Gastroesophageal sphincter (tissue), 4 donors: ENCODE data around the gene KLK8. TPM values are rescaled to one million over a fixed set of nuclear protein-coding genes. Genes with fewer than 3 reads are reported as not detected.

ENCODE experiments used
- ATAC-seq: fragments of 150-250 bp; one replicate; pipeline ENCODE4 v1.9.1; 2016; ENCODE audit warnings: mild to moderate bottlenecking, moderate library complexity
- H3K27ac ChIP-seq, 4 donors: fragments of 200-600 bp; sonication (generic) in 3 of 4; 1 replicate in 3 of 4; 2 replicates in 1 of 4; pipeline ENCODE4 v1.5.1; 2016 to 2019
- H3K27me3 ChIP-seq: fragments of 200-600 bp; sonication (generic); one replicate; pipeline ENCODE4 v1.5.1; 2019
- H3K36me3 ChIP-seq, 2 donors: fragments of 200-600 bp; sonication (generic); one replicate each; pipeline ENCODE4 v1.5.1; 2019; ENCODE audit warnings: control low read depth in 1 of 2
- H3K4me1 ChIP-seq, 3 donors: fragments of 200-600 bp; sonication (generic); 1 replicate in 2 of 3; 2 replicates in 1 of 3; pipeline ENCODE4 v1.5.1; 2016 to 2019; ENCODE audit warnings: control low read depth in 2 of 3
- H3K4me3 ChIP-seq, 2 donors: fragments of 200-600 bp; sonication (generic); one replicate each; pipeline ENCODE4 v1.5.1; 2019; ENCODE audit warnings: mild to moderate bottlenecking in 1 of 2, moderate library complexity in 1 of 2
- H3K9me3 ChIP-seq, 3 donors: fragments of 200-600 bp; sonication (generic); one replicate each; pipeline ENCODE4 v1.5.1; 2017 to 2019; ENCODE audit warnings: control low read depth in 2 of 3
- EP300 ChIP-seq: sonication (generic); formaldehyde crosslinking; IDR thresholded peaks from one replicate; pipeline ENCODE4 v1.6.1; 2017; ENCODE audit warnings: antibody characterized with exemption, mild to moderate bottlenecking
- POLR2A ChIP-seq, 2 donors: fragments of 450-650 bp; IDR thresholded peaks; one replicate each; pipeline ENCODE4 v1.6.1; 2017; ENCODE audit warnings: antibody characterized with exemption in 2 of 2, mild to moderate bottlenecking in 2 of 2, moderate library complexity in 1 of 2
- POLR2AphosphoS5 ChIP-seq: sonication (generic); formaldehyde crosslinking; IDR thresholded peaks from one replicate; pipeline ENCODE4 v1.6.1; 2017; ENCODE audit warnings: antibody characterized with exemption
- WGBS, 2 donors: methylation state at CpG; one replicate each; pipeline ENCODE4 v1.1.5; 2018; ENCODE audit warnings: low coverage in 1 of 2; 5-methylcytosine and 5-hydroxymethylcytosine counted together
- total RNA-seq, 4 donors: library from RNA; depleted of rRNA; stranded (reverse); fragments of >200 nt; gene quantifications; one replicate each; pipeline ENCODE4 v1.1.0, GENCODE V29; 2016
- TF ChIP-seq, protein P1 (sequence below), 4 experiments: fragments of 200-600 bp in 2 of 4; fragments of 450-650 bp in 2 of 4; sonication (generic) in 1 of 4; IDR thresholded peaks; one replicate each; pipeline ENCODE4 v1.5.1; 2017 to 2019; ENCODE audit warnings: antibody characterized with exemption in 4 of 4, mild to moderate bottlenecking in 2 of 4, moderate library complexity in 2 of 4

KLK8 gene
- total RNA-seq, 4 donors from 2014 or later, result 2.3 to 4.6 TPM; not detected in 2

DNA sequence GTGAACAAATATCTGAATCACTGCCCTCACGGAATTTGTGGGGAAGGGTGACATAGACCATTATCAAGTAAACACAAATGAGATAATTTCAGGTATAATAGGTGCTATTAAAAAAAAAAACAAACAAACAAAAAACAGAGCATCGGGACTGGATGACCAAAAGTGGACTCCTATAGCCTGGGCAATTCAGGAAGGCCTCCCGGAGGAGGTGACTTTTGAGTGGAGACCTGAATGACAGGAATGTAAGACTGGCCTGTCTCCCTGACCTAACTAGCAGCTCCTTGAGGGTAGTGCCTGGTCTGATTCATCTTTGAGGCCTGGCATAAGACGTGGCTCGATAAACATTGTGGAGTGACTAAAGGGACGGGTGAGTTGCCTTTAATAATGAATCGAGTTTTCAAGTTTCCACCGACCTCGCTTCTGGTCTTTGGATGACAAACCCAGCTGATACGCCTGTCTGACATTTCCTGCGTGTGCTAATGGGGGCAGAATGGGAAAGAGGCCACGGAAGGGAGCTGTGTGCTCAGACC, 11.3 kb upstream of the KLK8 start:
- Histone ChIP-seq H3K36me3 (no peaks in the 10 kb centered on the region), H3K9me3 (no peaks in the 10 kb centered on the region), H3K27me3 (peaks cover 95% of the 10 kb centered on the region), H3K4me1 (peaks cover 0 to 12% (median 3%) of the 10 kb centered on the region in 3 donors), H3K4me3 (no peak overlapping the region), H3K27ac (no peak overlapping the region)
- 77 to 79% methylated on average over 10 of the region's 12 CpGs for WGBS, 2 donors
- ATAC-seq, result no peak
- TF ChIP-seq POLR2A (IDR thresholded peaks at IDR 0.05) (no peak), POLR2AphosphoS5 (no peak), EP300 (no peak)
- TF ChIP-seq, protein P1, sequence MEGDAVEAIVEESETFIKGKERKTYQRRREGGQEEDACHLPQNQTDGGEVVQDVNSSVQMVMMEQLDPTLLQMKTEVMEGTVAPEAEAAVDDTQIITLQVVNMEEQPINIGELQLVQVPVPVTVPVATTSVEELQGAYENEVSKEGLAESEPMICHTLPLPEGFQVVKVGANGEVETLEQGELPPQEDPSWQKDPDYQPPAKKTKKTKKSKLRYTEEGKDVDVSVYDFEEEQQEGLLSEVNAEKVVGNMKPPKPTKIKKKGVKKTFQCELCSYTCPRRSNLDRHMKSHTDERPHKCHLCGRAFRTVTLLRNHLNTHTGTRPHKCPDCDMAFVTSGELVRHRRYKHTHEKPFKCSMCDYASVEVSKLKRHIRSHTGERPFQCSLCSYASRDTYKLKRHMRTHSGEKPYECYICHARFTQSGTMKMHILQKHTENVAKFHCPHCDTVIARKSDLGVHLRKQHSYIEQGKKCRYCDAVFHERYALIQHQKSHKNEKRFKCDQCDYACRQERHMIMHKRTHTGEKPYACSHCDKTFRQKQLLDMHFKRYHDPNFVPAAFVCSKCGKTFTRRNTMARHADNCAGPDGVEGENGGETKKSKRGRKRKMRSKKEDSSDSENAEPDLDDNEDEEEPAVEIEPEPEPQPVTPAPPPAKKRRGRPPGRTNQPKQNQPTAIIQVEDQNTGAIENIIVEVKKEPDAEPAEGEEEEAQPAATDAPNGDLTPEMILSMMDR (IDR thresholded peaks at IDR 0.05), result no peak

DNA sequence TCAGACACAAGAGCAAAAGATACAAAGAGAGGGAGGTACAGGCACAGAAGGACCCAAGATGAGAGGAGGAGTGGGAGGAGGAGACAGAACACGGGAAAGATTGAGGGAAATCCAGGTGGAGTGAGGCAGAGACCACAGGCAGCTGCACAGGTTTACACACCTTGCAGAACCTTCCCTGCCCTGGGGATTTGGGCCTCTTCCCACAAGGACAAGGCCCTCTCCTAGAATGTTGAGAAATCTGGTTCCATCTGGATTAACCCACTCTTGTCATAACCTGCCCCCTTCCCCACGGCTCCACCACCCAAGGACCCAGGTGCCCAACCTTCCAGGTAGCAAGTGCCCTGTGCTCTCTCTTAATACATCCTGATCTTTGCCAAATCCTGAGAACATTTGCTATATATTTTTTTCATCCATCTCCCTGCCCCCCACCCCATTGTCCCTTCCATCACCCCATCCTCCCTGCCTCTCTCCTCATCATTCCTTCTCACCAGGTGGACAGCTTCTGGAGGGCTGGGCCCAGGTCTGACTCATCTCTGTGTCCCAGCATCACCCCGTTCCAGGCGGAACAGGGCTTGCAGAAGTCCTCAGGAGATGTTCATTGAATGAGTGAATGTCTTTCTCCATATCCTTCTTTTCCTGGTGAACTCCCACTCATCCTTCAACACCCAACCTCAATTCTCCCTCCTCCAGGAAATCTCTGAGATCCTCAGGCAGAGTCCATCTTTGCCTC, 8.8 kb upstream of the KLK8 start:
- ATAC-seq, result no peak
- Histone ChIP-seq H3K4me1 (no peaks in the 10 kb centered on the region), H3K36me3 (no peaks in the 10 kb centered on the region), H3K4me3 (no peak overlapping the region), H3K27ac (no peak overlapping the region), H3K27me3 (peaks cover 91% of the 10 kb centered on the region), H3K9me3 (no peaks in the 10 kb centered on the region)
- WGBS, 2 donors, result 70 to 73% methylated on average over 3 to 4 of the region's 4 CpGs
- no peak for TF ChIP-seq POLR2AphosphoS5
- TF ChIP-seq POLR2A (IDR thresholded peaks at IDR 0.05), result no peak
- TF ChIP-seq, protein P1 (IDR thresholded peaks at IDR 0.05), result no peak
- no peak for TF ChIP-seq EP300

DNA sequence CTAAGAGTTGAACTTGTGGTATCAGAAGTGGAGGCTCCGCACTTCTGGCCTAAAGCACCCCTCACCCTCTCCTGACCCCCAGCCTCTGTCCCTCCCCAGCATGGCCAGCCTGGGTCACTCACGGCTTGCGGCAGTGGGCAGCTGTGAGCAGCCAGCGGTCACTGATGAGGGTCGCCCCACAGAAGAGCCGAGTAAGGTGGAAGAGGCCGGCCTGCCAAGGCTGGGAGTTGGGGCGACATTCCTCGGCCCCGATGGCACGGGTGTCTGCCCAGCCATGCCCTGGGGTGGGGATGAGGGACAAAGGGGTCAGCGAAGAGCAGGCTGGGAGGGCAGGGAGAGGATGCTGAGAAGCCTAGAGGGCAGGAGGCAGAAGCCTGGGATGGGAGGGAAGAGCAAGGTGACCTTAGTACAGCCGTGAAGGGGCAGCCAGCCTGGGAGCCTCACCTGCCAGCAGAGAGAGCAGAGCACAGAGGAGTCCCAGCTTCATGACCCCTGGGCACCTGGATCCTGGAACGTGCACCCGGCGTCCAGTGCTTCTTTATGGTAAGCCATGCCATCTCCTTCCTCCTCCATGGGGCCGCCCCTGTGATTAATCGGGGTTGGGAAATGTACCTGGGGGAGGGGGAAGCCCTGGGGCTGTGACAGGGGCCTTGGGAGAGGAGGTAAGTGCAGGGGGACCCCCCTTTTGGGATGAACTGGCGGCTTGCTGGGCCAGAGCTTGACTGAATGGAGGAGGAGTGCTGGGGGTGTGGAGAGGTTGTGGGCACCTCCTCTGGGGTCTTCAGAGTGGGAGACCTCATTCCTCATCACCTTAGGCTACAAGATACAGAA, 7.9 kb upstream of the KLK8 start:
- TF ChIP-seq POLR2A (IDR thresholded peaks at IDR 0.05) (no peak), POLR2AphosphoS5 (no peak), EP300 (no peak)
- TF ChIP-seq, protein P1 (IDR thresholded peaks at IDR 0.05), result no peak
- Histone ChIP-seq H3K27ac (no peak overlapping the region), H3K4me3 (no peak overlapping the region), H3K36me3 (no peaks in the 10 kb centered on the region), H3K4me1 (no peaks in the 10 kb centered on the region), H3K9me3 (no peaks in the 10 kb centered on the region), H3K27me3 (peaks cover 87% of the 10 kb centered on the region)
- 37 to 57% methylated on average over 5 to 6 of the region's 19 CpGs for WGBS, 2 donors
- ATAC-seq, result no peak

DNA sequence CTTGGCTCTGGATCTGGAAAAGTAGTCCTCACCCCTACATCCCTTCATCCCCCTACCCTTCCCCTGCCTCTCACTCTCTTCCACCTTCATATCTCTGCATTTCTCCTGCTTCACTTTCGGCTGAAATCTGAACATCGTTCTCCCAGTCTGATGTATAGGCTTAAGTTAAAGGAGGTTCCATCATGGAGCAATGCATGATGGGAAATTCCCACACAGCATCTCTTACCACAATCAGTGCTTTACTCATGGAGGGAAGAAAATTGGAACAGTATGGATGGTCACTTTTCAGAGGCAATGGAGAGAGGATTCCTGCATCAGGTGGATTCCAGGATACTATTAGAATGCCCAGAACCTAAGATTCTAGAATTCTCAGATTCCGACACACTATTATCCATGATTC, 6.1 kb upstream of the KLK8 start:
- Histone ChIP-seq H3K36me3 (no peaks in the 10 kb centered on the region), H3K27me3 (peaks cover 87% of the 10 kb centered on the region), H3K27ac (no peak overlapping the region), H3K9me3 (no peaks in the 10 kb centered on the region), H3K4me1 (no peaks in the 10 kb centered on the region), H3K4me3 (no peak overlapping the region)
- 76 to 100% methylated on average over 1 to 3 of the region's 3 CpGs for WGBS, 2 donors
- TF ChIP-seq, protein P1 (IDR thresholded peaks at IDR 0.05), result no peak
- TF ChIP-seq POLR2A (IDR thresholded peaks at IDR 0.05) (no peak), EP300 (no peak), POLR2AphosphoS5 (no peak)
- no peak for ATAC-seq
